ENCODE results near the gene PGR.

DNA sequence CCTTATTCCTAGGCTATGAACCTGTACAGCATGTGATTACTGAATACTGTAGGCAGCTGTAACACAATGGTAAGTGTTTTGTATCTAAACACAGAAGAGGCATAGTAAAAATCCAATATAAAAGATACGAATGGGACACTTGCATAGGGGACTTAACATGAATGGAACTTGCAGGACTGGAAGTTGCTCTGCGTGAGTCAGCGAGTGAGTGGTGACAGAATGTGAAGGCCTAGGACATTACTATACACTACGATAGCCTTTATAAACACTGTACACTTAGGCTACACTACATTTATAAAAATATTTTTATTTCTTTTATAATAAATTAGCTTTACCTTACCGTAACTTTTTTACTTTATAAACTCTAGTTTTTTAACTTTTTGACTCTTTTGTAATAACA, 81.1 kb downstream of the PGR start:
- TF ChIP-seq, protein P1, sequence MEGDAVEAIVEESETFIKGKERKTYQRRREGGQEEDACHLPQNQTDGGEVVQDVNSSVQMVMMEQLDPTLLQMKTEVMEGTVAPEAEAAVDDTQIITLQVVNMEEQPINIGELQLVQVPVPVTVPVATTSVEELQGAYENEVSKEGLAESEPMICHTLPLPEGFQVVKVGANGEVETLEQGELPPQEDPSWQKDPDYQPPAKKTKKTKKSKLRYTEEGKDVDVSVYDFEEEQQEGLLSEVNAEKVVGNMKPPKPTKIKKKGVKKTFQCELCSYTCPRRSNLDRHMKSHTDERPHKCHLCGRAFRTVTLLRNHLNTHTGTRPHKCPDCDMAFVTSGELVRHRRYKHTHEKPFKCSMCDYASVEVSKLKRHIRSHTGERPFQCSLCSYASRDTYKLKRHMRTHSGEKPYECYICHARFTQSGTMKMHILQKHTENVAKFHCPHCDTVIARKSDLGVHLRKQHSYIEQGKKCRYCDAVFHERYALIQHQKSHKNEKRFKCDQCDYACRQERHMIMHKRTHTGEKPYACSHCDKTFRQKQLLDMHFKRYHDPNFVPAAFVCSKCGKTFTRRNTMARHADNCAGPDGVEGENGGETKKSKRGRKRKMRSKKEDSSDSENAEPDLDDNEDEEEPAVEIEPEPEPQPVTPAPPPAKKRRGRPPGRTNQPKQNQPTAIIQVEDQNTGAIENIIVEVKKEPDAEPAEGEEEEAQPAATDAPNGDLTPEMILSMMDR (IDR thresholded peaks at IDR 0.05; ENCODE audit: low read length): no peak
- TF ChIP-seq EZH2 (IDR thresholded peaks at IDR 0.05; ENCODE audit: borderline replicate concordance, low read length): no peak

Data from OCI-LY1 (cell line).